Osteoblast (primary cell): ENCODE data around the gene TOR4A. TPM values are rescaled to one million over a fixed set of nuclear protein-coding genes. Genes with fewer than 3 reads are reported as not detected.
"Not testable (repeated sequence)": the region's sequence is repeated elsewhere in the genome, so short reads cannot be mapped to it uniquely, and the experiment has no call there.

Experiments used
- DNase-seq: peaks from one replicate; pipeline ENCODE4 v3.0.0; 2011; ENCODE audit warnings: low spot score, mixed read lengths; ENCODE audit not compliant: insufficient read length; ENCODE audit errors: missing footprints
- H2AFZ ChIP-seq: 2 replicates; pipeline ENCODE4 v1.6.0; 2011; ENCODE audit warnings: mild to moderate bottlenecking, low read length
- H3K27ac ChIP-seq: 2 replicates; pipeline ENCODE4 v1.5.1; 2011; ENCODE audit warnings: mild to moderate bottlenecking, low read depth, low read length, moderate library complexity
- H3K27me3 ChIP-seq: 2 replicates; pipeline ENCODE4 v1.6.0; 2012; ENCODE audit warnings: mild to moderate bottlenecking, control low read depth, inconsistent platforms, low read length, moderate library complexity; ENCODE audit not compliant: insufficient read depth
- H3K36me3 ChIP-seq: 2 replicates; pipeline ENCODE4 v1.5.1; 2011; ENCODE audit warnings: mild to moderate bottlenecking, low read length, control low read depth, moderate library complexity; ENCODE audit not compliant: insufficient read depth
- H3K4me1 ChIP-seq: 2 replicates; pipeline ENCODE4 v1.5.1; 2011; ENCODE audit warnings: mild to moderate bottlenecking, low read length, control low read depth, moderate library complexity; ENCODE audit not compliant: insufficient read depth
- H3K4me2 ChIP-seq: 2 replicates; pipeline ENCODE4 v1.6.0; 2011; ENCODE audit warnings: mild to moderate bottlenecking, low read length; ENCODE audit not compliant: insufficient read depth
- H3K4me3 ChIP-seq: fragments of 200-600 bp; sonication (generic); 3 replicates; pipeline ENCODE4 v1.5.1; 2012; ENCODE audit warnings: mild to moderate bottlenecking, low read length, inconsistent platforms; ENCODE audit not compliant: insufficient read depth
- H3K79me2 ChIP-seq: 2 replicates; pipeline ENCODE4 v1.6.0; 2012; ENCODE audit warnings: mild to moderate bottlenecking, low read length, control low read depth, inconsistent platforms; ENCODE audit not compliant: insufficient read depth
- H3K9me3 ChIP-seq: 2 replicates; pipeline ENCODE4 v1.5.1; 2011; ENCODE audit warnings: low read depth, low read length, control low read depth
- H4K20me1 ChIP-seq: 2 replicates; pipeline ENCODE4 v1.6.0; 2012; ENCODE audit warnings: mild to moderate bottlenecking, low read length, control low read depth; ENCODE audit not compliant: insufficient read depth
- total RNA-seq: library from RNA; depleted of rRNA; stranded (reverse); fragments of >200 nt; gene quantifications from 2 replicates; pipeline ENCODE4 v1.2.3, GENCODE V29; 2012
- TF ChIP-seq, protein P1 (sequence below): IDR thresholded peaks from 2 replicates; pipeline ENCODE4 v1.5.1; 2011; ENCODE audit warnings: mild to moderate bottlenecking, low read depth, low read length, moderate library complexity; ENCODE audit errors: extremely low read depth

Gene TOR4A
- total RNA-seq, 1 donor: 2.5 TPM

DNA sequence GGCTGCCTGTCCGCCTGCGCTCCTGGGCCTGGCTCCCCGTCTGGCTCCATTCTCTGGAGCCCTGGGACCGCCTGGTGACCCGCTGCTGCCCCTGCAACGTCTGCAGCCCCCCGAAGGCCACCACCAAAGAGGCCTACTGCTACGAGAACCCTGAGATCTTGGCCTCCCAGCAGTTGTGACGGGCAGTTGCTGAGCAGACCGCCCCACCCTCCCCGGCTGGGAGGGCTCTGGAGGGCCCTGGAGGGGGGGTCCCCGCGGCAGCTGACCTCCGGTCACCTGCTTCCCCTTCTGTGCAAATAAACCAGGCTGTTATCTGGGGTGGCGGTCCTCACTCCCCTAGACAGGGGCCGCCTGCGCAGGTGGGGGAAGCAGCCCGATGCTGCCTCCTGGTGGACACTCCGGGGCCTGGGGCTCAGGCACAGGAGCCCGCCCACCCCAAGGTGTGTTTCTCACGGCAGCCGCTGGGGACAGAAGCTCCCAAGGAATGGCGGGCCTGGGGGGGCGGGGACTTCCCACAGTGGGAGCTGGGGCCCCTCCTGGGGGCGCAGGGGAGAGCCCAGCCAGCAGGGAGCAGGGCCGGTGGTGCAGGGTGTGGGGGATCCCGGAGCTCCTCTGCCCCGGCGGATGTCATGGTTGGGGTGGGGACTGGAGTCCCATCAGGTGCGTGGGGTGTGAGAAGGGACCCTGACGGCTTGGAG, 41.1 kb upstream of the TOR4A start:
- peaks cover 20% of the 10 kb centered on the region for H3K79me2 ChIP-seq
- TF ChIP-seq, protein P1, sequence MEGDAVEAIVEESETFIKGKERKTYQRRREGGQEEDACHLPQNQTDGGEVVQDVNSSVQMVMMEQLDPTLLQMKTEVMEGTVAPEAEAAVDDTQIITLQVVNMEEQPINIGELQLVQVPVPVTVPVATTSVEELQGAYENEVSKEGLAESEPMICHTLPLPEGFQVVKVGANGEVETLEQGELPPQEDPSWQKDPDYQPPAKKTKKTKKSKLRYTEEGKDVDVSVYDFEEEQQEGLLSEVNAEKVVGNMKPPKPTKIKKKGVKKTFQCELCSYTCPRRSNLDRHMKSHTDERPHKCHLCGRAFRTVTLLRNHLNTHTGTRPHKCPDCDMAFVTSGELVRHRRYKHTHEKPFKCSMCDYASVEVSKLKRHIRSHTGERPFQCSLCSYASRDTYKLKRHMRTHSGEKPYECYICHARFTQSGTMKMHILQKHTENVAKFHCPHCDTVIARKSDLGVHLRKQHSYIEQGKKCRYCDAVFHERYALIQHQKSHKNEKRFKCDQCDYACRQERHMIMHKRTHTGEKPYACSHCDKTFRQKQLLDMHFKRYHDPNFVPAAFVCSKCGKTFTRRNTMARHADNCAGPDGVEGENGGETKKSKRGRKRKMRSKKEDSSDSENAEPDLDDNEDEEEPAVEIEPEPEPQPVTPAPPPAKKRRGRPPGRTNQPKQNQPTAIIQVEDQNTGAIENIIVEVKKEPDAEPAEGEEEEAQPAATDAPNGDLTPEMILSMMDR: peak; percentile 91
- H2AFZ ChIP-seq: no peak overlapping the region
- peak overlapping the region; percentile 7 for H3K4me3 ChIP-seq
- peak; percentile 100 for DNase-seq
- no peaks in the 10 kb centered on the region for H3K36me3 ChIP-seq
- no peaks in the 10 kb centered on the region for H3K9me3 ChIP-seq
- H3K27me3 ChIP-seq: no peaks in the 10 kb centered on the region
- H3K27ac ChIP-seq: no peak overlapping the region
- peaks cover 10% of the 10 kb centered on the region for H4K20me1 ChIP-seq
- peaks cover 3% of the 10 kb centered on the region for H3K4me1 ChIP-seq
- no peak overlapping the region for H3K4me2 ChIP-seq

DNA sequence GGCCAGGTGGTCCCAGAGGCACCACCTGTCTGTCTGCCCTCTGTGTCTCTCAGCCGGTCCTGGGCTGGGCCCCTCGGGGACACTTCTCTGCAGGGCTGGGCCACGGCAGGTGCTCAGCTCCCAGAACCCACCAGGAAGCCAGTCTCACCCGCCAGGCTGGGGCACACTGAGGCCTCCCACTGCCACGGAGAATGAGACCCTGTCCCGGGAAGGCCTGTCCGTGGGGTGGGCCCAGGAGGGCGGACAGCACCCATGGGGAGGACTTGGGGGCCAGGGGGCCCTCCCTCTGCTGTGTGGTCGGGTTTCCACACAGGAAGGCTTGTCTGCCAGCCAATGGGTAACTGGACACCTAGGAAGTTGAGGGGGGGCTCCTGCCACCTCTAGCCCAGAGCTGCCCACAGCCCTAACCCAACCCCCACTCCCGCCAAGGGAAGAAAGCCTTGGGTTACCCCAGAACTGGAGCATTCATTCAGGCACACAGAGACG, 40.5 kb upstream of the TOR4A start:
- no peaks in the 10 kb centered on the region for H3K27me3 ChIP-seq
- DNase-seq: no peak
- peaks cover 3% of the 10 kb centered on the region for H3K36me3 ChIP-seq
- H3K4me1 ChIP-seq: peaks cover 3% of the 10 kb centered on the region
- no peak overlapping the region for H3K4me3 ChIP-seq
- no peak overlapping the region for H3K4me2 ChIP-seq
- no peaks in the 10 kb centered on the region for H3K9me3 ChIP-seq
- H3K79me2 ChIP-seq: peaks cover 25% of the 10 kb centered on the region
- H4K20me1 ChIP-seq: peaks cover 15% of the 10 kb centered on the region
- TF ChIP-seq, protein P1: no peak
- H2AFZ ChIP-seq: no peak overlapping the region
- no peak overlapping the region for H3K27ac ChIP-seq

DNA sequence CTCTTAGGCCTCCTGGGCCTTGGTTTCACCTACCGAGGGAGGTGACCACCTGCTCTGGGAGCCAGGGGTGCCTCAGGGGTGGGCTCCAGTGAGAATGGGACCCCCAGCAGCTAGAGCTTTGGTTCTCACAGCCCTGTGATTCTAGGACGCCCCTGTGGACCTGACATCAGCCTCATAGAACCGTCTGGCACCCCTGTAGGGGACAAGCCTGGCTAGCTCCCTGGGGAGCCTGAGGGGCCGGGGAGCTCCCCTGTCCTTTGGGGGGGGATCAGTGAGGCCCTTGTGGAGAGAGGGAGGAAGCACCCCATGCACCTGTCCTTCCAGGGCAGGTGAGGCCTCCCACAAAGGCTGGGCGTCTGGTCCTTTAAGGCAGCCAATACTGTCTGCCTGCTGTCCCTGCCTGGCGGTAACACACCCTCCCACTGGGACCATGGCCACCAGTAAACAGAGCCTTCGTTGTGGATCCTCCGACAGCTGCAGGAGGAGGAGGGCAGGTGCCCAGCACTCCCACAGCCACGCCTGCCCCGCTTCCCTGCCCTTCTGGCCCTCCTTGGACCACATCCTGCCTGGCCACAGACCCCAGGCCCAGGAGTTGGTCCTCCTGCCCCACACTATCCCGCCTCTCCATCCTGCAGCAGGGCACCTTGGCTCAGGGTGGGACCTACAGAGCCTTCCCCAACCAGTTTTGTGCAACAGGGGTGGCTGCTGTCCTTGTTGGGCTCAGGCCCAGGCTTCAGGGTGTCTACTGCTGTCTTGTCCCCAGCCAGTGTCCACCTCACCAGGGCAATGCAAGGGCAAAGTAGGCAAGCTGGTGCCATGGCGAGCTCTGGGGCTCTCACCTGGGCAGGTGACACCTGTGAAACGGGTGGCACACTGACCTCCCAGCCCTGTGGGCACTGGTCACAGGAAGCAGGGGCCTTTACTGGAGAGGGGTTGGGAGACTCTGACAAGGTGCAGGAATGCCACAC, 39.5 kb upstream of the TOR4A start:
- peaks cover 11% of the 10 kb centered on the region for H3K4me1 ChIP-seq
- peaks cover 14% of the 10 kb centered on the region for H3K36me3 ChIP-seq
- TF ChIP-seq, protein P1: no peak
- DNase-seq: no peak
- H3K27me3 ChIP-seq: no peaks in the 10 kb centered on the region
- H3K79me2 ChIP-seq: peaks cover 36% of the 10 kb centered on the region
- H2AFZ ChIP-seq: no peak overlapping the region
- H3K9me3 ChIP-seq: no peaks in the 10 kb centered on the region
- H3K4me3 ChIP-seq: no peak overlapping the region
- peaks cover 25% of the 10 kb centered on the region for H4K20me1 ChIP-seq
- H3K27ac ChIP-seq: no peak overlapping the region
- no peak overlapping the region for H3K4me2 ChIP-seq

DNA sequence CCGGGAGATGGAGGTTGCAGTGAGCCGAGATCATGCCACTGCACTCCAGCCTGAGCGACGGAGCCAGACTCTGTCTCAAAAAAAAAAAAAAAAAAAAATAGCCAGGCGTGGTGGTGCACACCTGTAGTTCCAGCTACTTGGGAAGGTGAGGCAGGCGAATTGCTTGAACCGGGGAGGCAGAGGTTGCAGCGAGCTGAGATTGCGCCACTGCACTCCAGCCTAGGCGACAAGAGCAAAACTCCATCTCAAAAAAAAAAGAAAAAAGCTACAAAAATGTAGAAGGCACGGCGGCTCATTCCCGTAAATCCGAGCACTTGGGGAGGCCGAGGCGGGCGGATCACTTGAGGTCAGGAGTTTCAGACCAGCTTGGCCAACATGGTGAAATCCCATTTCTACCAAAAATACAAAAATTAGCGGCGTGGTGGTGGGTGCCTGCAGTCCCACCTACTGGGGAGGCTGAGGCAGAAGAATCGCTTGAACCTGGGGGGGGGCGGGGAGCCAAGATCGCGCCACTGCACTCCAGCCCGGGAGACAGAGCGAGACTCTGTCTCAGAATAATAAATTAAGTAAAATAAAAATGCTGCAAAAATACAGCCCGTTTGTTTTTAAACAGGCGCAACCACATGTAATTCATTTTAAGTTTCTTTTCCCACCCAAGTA, 37.9 kb upstream of the TOR4A start:
- H3K4me2 ChIP-seq: peak overlapping the region; percentile 92
- H3K27me3 ChIP-seq, H3K9me3 ChIP-seq, DNase-seq: not testable (repeated sequence)
- peak overlapping the region; percentile 82 for H3K27ac ChIP-seq
- H3K79me2 ChIP-seq: peaks cover 43% of the 10 kb centered on the region
- H3K36me3 ChIP-seq: peaks cover 20% of the 10 kb centered on the region
- H2AFZ ChIP-seq: peak overlapping the region; percentile 72
- peaks cover 41% of the 10 kb centered on the region for H4K20me1 ChIP-seq
- peaks cover 11% of the 10 kb centered on the region for H3K4me1 ChIP-seq
- peak overlapping the region; percentile 82 for H3K4me3 ChIP-seq
